ENCODE data around the gene ATP5PF. TPM values are rescaled to one million over a fixed set of nuclear protein-coding genes. Genes with fewer than 3 reads are reported as not detected.

ATP5PF gene
- total RNA-seq, 2 donors from 2014 or later = 126 to 131 TPM

DNA sequence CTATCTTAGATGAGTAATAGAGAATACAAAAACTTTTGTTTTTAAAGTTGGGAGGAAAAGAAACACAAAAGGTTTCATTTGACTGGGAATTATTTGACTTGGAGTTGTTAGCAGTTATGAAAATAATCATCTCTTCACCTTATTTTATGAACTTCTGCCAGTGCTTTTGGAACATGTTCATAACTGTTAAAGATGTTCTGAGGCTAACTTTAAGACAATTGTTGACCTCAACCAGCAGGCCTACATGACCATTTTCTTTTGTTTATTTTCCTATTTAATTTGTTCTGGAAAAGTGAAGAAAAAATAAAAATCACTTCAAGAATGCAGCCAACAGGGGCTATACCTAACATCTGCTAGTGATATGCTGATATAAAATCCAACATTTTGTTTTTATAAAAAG lies 58.3 kb downstream of the ATP5PF start:
- Histone ChIP-seq H3K27ac (ENCODE audit: low read depth, low read length) (no peak overlapping the region), H3K27me3 (ENCODE audit: control insufficient read depth, insufficient read depth, low read length, poor library complexity, severe bottlenecking) (no peaks in the 10 kb centered on the region), H3K9ac (ENCODE audit: extremely low read depth, low read length, poor library complexity, severe bottlenecking) (no peak overlapping the region), H3K36me3 (ENCODE audit: control insufficient read depth, insufficient read depth, low read length) (no peaks in the 10 kb centered on the region), H3K4me3 (ENCODE audit: low read length) (no peak overlapping the region), H3K9me3 (ENCODE audit: control insufficient read depth, low read length) (no peaks in the 10 kb centered on the region), H3K4me1 (ENCODE audit: control insufficient read depth, insufficient read depth, low read length) (no peaks in the 10 kb centered on the region)
- no peak overlapping the region for H3K27ac Mint-ChIP-seq
- no peaks in the 10 kb centered on the region for H3K4me1 Mint-ChIP-seq
- peaks cover 13% of the 10 kb centered on the region for H3K27me3 Mint-ChIP-seq (ENCODE audit: insufficient read depth)
- DNase-seq = no peak
- TF ChIP-seq, protein P1, sequence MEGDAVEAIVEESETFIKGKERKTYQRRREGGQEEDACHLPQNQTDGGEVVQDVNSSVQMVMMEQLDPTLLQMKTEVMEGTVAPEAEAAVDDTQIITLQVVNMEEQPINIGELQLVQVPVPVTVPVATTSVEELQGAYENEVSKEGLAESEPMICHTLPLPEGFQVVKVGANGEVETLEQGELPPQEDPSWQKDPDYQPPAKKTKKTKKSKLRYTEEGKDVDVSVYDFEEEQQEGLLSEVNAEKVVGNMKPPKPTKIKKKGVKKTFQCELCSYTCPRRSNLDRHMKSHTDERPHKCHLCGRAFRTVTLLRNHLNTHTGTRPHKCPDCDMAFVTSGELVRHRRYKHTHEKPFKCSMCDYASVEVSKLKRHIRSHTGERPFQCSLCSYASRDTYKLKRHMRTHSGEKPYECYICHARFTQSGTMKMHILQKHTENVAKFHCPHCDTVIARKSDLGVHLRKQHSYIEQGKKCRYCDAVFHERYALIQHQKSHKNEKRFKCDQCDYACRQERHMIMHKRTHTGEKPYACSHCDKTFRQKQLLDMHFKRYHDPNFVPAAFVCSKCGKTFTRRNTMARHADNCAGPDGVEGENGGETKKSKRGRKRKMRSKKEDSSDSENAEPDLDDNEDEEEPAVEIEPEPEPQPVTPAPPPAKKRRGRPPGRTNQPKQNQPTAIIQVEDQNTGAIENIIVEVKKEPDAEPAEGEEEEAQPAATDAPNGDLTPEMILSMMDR (conservative IDR thresholded peaks at IDR 0.05) = no peak
- peaks cover 5% of the 10 kb centered on the region for H3K9me3 Mint-ChIP-seq
- H3K36me3 Mint-ChIP-seq (ENCODE audit: low read depth) = no peaks in the 10 kb centered on the region
- no peak overlapping the region for H3K4me3 Mint-ChIP-seq

Other genes starting within 250 kb of the ATP5PF start
- gene MRPL39, start 127.4 kb downstream of the ATP5PF start, total RNA-seq = 10 to 100 TPM; 43.2 to 46.3 TPM
- gene JAM2, start 95.6 kb downstream of the ATP5PF start, total RNA-seq = 1 to 10 TPM in 1 of 2 donors, under 1 TPM in 1; 0.48 to 1.7 TPM
- 10 to 100 TPM; 30.4 to 35.3 TPM for gene GABPA, start 68 bp upstream of the ATP5PF start, total RNA-seq

All from endodermal cell (in vitro differentiated cells).